HG03175 (cell line): ENCODE results near the gene TBXT.

Experiments
- ATAC-seq: cut with Tn5 transposase; IDR thresholded peaks from one replicate; pipeline ENCODE4 v1.9.1; 2021; ENCODE audit warnings: mild to moderate bottlenecking, moderate library complexity; ENCODE audit not compliant: unreplicated experiment

Gene TBXT

DNA sequence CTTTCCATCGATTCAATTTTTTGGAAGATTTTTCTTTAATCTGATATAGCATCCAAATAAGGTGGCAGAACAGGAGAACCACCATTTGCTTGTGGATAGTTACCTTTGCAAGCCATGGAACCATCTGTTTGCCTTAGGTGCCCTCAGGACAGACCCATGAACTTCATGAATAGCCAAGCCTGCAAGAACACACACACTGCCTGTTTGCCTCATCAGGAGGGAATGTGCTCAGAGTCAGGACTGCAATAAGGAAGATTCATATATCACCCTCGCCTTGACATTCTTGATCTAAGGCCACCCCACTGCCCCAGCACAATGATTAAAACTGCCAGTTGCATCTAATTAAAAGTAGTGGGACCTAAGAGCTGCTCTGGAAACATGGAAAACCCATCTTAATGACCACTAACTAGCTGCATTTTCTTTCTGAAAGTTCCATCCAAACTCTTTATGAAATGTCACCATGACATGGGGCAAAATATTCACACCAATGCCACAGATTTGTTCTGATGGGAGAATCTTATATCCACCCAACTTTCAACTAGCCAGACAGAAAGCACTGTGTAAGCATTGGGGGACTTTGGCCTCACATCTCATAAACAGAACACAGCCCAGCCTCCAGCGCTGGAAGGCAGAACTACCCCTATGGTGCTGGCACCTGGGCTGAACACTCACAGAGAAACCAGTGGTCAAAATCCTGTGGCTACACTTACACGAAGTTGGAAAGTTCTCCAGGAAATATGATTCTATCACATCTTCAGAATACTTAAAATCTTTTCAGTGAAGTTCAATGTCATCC lies 48.3 kb downstream of the TBXT start:
- ATAC-seq, result no peak

DNA sequence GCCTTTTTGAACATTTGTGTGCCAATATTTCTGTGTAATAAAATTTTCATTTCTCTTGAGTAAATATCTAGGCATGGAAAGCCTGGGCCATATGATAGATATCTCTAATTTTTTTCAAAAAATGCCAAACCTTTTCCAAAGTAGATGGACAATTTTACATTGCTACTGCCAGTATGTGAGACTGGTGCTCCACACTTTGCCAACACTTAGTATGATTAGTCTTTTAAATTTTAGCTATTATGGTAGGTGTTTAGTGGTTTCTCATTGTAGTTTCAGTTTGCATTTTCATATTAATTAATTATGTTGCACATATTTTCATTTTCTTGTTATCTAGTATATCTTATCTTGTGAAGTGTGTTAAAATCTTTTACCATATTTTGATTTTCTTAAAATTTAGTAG lies 52.0 kb downstream of the TBXT start:
- no peak for ATAC-seq

DNA sequence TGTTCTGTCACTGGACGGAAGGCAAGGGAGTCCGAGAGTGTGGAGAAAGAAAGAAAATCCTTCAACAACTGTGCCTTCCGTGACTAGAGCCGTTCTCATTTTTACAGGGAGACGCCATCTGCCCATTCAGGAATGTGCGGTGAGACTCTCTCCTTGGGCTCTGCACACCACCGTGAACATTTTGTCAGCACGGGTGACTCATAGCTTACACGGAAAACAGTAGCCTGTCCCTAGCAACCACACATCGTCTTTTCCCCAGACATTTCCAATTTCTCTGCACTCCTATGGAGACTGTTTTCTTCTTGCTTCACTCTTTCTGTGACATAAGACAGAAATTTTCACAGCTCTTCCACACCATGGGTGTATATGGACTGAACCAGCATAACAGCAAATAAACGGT lies 55.1 kb downstream of the TBXT start:
- no peak for ATAC-seq

DNA sequence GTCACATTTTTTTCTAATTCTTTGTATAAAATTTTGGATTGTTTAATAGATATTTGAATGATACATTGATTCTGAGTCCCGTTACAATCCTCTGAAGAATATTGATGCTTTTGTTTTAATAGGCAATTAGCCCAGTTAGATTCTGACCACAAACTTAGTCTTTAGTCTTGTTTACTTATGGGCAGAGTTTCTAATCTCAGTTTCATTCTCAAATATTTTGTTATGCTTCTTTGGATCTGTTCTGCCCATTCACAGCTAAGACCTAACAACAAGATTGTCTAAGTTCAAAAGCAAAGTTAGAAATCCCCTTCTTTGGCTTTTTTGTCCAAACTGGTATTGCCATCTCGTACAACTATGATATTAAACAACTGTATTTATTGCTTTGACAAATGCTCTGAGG lies 58.0 kb downstream of the TBXT start:
- ATAC-seq, result no peak
